ENCODE data around the gene BRAF. TPM values are rescaled to one million over a fixed set of nuclear protein-coding genes. Genes with fewer than 3 reads are reported as not detected.
"Not testable (repeated sequence)": the region's sequence is repeated elsewhere in the genome, so short reads cannot be mapped to it uniquely, and the experiment has no call there.

BRAF gene
- total RNA-seq, 1 donor from 2014 or later: 34.7 TPM

DNA sequence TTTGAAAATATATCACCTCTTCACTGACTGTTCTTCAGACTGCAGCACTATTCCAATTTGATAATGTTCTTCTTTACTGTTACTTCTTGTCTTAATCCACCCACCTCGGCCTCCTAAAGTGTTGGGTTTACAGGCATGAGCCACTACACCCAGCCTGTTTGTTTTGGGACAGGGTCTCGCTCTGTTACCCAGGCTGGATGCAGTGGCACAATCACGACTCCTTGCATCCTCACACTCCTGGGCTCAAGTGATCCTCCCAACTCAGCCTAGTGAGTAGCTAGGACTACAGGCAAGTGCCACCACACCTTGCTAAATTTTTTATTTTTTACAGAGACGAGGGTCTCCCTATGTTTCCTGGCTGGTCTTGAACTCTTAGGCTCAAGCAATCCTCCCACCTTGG lies 150.4 kb downstream of the BRAF start:
- no peak for DNase-seq (ENCODE audit: low spot score)

DNA sequence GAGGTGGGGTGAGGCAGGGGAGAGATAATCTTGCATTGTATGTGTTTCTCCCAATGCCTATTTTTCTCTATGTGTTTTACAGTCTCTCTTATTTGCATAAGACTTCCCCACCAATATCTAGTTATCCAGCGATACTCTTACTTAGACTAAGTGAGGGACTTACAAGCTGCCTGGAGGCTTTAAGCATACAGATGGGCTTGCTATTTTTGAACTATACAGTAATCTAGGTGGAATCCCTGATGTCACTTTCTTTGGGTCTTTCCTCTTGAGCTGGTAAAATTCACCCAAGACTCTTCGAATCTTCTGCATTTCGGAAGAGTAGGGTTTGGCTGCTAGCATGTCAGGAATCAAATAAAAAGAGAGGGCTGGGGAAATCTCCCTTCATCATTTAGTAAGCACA lies 151.6 kb downstream of the BRAF start:
- no peak for DNase-seq (ENCODE audit: low spot score)

DNA sequence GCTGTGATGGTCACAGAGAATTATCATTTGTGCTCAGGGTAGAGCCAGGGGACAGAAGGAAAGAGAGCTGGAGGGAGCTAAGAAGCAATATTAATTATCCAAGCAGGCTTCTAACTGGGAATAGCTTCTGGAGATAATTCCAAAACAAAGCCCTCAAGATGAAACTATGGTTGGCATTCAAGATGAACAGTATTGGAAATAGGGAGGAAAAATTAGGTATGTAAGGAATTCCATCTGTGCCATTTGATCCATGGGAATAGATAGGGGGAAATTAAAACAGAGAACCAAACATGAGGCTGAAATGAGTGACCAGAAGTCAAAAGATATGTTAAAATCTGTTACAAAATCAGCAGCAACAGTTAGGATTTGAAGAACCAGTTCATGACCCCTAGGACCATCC lies 152.9 kb downstream of the BRAF start:
- DNase-seq (ENCODE audit: low spot score): no peak

DNA sequence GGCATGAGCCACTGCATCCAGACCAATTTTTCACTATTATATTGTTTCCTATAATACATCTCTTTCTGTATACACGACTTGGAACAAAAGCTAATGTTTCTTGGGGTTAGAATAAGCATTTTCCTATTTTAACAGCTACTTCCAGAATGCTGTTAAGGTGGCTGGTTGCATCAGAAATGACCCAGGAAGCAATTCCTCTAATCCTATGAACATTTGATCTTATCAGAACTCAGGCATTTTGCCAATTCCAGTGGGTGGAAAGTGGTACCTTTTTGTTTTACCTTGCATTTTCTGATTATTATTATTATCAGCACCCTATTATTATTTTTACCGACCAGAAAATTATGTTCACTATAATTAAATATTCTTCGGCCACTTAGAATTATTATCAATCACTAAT lies 154.9 kb downstream of the BRAF start:
- DNase-seq (ENCODE audit: low spot score): no peak

DNA sequence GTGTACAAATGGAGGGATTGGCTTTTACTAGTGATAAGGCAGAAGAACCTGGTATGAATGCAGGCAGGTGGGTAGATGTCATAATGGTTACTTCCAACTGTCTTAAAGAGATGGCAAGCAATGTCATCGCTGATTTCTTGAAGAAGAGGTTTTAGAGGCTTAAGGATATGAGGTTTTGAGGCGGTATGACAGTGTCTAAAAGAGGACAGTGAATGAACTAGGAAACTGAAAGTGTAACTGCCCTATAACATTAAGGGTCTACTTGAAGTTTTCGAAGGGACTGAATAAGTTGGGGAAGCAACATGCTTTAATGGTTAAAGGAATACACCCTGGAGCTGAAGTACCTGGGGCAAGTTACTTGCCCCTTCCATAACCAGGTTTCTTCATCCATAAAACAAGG lies 157.3 kb downstream of the BRAF start:
- DNase-seq (ENCODE audit: low spot score): no peak

DNA sequence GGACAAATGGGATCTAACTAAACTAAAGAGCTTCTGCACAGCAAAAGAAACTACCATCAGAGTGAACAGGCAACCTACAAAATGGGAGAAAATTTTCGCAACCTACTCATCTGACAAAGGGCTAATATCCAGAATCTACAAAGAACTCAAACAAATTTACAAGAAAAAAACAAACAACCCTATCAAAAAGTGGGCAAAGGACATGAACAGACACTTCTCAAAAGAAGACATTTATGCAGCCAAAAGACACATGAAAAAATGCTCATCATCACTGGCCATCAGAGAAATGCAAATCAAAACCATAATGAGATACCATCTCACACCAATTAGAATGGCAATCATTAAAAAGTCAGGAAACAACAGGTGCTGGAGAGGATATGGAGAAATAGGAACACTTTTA lies 159.3 kb downstream of the BRAF start:
- not testable (repeated sequence) for DNase-seq (ENCODE audit: low spot score)

DNA sequence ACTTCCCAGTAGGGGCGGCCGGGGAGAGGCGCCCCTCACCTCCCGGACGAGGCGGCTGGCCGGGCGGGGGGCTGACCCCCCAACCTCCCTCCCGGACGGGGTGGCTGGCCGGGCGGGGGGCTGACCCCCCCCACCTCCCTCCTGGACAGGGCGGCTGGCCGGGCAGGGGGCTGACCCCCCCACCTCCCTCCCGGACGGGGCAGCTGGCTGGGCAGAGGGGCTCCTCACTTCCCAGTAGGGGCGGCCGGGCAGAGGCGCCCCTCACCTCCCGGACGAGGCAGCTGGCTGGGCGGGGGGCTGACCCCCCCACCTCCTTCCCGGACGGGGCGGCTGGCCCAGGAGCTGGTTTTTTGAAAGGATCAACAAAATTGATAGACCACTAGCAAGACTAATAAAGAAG lies 161.6 kb downstream of the BRAF start:
- not testable (repeated sequence) for DNase-seq (ENCODE audit: low spot score)

DNA sequence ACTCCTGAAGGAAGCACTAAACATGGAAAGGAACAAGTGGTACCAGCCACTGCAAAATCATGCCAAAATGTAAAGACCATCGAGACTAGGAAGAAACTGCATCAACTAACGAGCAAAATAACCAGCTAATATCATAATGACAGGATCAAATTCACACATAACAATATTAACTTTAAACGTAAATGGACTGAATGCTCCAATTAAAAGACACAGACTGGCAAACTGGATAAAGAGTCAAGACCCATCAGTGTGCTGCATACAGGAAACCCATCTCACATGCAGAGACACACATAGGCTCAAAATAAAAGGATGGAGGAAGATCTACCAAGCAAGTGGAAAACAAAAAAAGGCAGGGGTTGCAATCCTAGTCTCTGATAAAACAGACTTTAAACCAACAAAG lies 163.4 kb downstream of the BRAF start:
- not testable (repeated sequence) for DNase-seq (ENCODE audit: low spot score)

DNA sequence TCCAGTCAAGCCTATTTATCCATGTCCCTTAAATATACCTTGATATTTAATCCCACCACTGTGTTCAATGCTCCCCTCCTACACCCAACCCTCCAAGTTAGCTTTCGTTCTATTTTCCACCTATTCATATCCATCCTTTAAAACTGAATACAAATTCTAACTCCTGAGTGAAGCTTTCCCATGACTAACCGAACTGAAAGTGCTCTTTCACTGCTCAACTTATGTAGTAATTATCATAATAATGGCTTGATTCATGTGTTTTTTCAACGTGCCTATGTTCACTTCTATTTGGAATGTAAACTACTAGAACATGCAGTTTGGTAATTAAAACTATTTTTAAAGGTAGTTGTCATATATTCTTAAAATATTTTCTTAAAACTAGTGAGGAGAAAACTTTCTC lies 170.2 kb downstream of the BRAF start:
- DNase-seq (ENCODE audit: low spot score): no peak

DNA sequence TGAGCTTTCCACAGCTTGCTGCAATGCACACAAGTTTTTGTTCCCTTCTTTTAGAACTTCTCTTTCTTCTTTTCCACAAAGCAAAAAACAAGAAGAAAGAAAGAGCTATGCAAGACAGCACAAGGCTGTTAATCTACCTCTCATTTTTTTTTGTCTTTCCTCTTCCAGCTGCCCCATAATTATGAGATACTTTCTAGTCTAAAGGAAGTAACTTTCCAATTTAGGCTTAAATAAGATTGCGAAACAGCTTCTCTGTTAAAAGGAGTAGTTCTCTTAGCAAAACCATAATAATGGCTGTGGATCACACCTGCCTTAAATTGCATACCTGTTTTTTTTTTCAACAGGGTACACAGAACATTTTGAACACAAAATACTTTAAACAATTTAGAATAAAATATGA lies 172.2 kb downstream of the BRAF start:
- DNase-seq (ENCODE audit: low spot score): no peak

DNA sequence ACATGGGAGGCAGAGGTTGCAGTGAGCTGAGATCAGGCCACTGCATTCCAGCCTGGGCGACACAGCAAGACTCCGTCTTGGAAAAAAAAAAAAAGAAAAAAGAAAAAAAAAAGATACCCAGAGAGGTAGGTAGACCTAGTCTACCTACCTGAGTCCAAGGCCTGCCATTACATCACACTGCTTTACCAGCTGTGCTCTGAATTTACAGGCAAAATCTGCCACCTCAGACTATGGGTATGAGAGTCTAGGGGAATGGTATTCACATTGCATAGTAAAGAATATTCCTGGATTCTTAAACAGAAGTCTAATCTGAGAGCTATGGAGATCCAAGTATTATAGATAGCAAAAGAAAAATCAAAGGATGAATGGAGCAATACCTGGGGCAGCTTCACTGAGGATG lies 178.0 kb downstream of the BRAF start:
- DNase-seq (ENCODE audit: low spot score): no peak

DNA sequence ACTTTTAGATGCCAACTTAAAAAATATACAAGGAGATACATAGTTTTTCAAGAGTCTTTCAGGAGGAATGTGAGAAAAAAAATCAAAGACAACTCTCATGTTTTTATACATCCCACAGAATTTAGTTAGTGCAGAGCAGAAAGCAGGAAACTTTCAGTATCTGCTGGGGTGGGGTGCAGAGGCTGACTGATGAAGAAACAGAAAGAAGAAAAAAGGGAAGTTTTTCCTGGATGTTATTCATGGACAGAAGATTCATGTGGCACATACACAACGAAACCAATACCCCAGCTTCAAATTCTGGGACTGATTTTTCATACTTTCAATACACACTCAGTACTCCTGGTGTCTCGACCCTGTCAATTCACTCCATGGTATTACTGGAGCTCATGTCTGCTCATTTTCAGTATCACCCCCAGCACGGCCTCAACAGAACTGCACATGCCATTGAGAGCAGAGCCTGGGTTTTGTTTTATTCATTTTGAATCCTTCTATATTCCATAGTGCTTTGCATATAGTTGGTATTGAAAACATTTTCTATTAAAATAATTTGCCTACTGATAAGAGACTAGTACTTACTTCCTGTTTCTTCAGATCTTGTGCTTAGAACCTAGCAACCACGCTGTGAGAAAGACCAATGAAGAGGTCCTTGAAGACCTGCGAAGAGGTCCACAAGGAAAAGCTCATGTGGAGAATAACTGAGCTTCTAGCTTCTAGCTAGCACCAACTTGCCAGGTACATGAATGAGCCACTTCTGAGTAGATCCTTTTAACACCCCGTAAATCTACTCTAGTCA lies 179.3 kb downstream of the BRAF start:
- no peak for DNase-seq (ENCODE audit: low spot score)

DNA sequence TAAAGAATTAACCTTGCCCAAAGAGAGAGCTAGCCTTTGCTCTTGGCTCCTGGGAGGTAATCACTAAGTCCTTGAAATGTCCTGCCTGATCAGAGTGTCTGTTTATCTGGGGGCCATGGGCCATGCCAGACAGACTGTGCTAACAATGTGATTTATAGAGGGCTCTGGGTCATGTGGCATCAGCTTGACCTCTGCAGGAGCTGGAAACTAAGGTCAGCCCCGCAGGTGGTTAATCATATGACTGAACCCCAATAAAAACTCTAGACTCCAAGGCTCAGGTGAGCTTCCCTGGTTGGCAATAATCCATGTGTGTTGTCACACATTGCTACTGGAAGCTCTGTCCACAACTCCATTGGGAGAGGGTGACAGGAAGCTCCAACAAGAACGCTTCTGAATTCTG lies 180.7 kb downstream of the BRAF start:
- DNase-seq (ENCODE audit: low spot score): no peak

DNA sequence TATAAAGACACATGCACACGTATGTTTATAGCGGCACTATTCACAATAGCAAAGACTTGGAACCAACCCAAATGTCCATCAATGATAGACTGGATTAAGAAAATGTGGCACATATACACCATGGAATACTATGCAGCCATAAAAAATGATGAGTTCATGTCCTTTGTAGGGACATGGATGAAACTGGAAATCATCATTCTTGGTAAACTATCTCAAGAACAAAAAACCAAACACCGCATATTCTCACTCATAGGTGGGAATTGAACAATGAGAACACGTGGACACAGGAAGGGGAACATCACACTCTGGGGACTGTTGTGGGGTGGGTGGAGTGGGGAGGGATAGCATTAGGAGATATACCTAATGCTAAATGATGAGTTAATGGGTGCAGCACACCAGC lies 181.5 kb downstream of the BRAF start:
- DNase-seq (ENCODE audit: low spot score): not testable (repeated sequence)

DNA sequence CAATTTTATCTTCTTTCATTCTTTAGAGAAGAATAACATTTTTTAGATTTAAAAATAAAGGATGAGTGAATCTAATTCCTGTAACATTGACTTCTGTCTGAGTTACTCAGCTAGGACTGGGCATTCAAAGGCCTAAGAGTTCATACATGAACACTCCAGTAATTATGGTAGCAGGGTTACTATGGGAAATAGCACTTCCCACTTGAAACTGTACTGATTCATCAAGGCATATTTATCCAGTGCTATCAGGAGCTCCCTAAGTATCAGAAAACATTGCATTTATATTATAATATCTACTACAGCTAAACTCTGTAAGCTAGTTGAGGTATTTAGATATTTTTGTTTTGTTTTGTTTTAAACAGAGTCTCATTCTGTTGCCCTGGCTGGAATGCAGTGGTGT lies 186.4 kb downstream of the BRAF start:
- no peak for DNase-seq (ENCODE audit: low spot score)

DNA sequence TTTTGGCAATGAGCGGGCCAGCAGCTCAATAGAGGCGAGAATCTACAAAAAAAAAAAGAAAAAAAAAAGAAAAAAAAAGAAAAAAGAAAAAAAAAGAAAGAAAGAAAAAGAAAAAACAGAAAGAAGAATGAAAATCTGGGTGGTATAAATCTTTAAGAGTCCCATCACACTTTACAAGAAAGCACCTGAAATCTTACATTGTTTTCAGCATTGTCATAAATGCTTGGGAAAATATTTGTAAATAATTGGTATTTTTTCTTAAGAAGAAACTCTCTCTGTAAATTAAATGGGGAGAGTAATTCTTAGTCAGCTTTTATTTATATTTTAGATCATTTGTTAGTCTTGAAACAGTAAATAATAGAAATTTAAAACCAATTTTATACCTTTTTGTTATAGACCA lies 190.0 kb downstream of the BRAF start:
- no peak for DNase-seq (ENCODE audit: low spot score)

DNA sequence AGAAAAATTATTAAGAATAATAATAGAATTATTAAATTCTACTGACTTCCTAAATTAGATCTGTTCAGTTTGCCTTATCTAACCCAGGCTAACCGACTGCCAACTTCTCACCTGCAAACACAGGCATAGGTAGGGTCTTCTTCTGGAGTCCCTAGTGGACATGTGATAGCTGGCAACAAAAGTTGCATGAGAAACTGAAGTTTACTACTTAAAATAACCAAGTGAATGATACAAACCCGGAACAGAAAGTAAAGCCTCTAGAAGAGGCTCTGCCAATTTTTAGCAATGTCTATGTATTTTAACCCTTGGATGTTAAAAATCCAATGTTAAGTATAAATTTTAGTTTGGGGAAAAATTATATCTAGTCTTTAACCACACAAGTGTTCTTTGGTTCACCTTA lies 190.6 kb downstream of the BRAF start:
- DNase-seq (ENCODE audit: low spot score): no peak

DNA sequence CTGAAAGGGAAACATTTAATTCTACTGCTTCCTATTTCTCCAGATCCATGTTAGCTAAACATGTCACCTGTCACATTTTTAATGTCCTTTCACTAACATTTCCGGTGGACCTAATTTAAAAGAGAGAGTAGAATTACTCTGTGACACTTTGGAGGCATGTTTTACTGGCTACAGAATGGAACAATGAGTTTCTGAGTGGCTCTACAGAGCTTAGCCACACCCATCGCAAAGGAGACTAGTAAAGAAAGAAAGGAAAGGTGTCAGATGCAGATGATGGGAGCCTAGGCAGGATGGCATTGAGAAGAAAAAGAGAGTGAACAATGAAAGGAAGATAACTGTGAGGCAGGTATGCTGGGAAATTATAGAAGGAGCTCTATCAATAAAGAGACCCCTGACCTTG lies 192.3 kb downstream of the BRAF start:
- DNase-seq (ENCODE audit: low spot score): no peak

DNA sequence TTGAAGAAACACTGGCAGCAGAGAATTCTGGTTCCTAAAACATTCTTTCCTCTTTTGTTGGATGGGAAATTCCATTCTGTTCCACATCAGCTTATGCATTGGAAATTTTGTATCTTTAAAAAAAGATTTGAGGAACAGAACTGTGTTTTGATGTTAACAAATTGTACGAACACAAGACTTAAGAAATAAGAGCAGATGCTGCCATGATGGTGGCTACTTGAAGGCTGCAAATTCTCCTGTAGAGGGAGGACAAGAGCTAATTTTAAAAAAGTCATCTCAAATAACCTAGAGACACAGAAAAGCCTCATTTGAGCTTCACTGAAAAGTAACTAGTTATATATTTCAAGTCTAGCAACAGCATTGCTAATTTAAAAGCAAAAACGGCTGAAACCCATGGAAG lies 198.4 kb downstream of the BRAF start:
- DNase-seq (ENCODE audit: low spot score): no peak

DNA sequence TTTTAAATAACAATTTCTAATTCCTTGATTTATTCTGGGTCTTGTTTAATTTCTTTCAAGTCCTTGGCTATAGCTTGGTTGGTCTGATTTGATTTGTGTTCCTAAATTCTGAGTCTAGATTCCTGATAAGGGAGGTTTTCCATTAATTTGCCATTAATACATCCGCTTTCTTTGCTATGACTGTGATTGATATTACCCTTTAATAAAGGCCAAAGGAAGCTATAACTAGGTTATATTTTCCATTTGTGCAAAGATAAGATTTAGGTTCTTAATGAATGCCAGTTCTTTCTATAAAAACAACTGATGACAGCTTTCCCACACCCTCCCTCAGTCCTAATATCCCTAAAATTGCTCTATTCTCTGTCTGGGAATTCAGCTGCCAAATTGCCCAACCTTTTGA lies 200.0 kb downstream of the BRAF start:
- DNase-seq (ENCODE audit: low spot score): no peak

DNA sequence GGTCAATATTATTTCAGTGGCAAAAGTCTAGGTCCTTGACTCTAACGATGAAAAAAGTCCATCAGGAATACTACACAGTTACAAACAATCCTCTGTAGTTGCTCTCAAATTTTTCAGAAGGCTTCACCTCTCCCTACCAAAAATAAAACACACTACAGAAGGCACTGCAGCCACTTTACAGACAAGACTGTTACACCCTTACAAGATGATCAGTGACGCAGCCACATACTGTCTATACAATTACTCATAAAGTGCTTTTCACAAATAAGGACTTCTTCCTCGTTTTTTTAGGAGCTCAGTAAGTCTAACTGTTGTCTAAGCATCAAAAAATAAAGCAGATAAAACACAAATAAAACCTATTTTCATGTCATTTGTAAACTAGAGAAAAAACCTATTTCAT lies 201.2 kb downstream of the BRAF start:
- DNase-seq (ENCODE audit: low spot score): no peak

DNA sequence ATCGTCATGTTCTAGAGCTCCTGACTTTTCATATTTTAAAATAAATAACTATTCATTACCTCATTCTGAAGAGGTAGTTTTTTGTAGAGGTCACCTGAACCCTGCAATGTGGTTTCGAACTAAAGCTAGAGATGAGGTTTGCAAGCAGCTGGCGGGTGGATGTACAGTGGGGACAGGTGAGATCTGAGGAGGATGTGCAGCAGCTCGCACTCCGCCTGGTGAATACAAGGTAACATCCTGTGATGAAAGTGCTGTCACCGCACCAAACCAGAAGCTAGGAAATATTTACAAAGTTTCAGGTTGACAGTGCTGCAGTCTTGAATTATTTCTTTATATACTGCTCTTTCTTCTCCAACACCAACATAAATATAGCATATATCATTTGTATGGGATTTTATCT lies 201.7 kb downstream of the BRAF start:
- DNase-seq (ENCODE audit: low spot score): no peak

DNA sequence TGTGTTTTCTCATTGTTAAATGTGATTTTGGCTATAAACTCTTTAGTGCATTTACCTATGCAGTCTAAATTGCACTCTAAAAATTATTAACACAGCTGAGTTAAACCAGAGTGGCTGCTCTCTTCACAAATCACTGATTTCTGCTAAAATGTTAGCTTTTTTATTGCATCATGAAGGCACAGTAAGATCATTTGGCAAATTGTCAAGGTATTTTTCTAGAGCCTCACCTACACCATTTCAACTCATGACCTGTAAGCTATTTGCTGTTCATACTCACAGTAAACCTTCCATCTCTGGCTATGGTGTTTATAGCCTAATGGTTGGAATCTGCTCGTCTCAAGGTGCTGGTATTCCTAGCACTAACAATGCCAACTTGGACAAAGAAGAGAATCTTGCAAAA lies 202.5 kb downstream of the BRAF start:
- no peak for DNase-seq (ENCODE audit: low spot score)

DNA sequence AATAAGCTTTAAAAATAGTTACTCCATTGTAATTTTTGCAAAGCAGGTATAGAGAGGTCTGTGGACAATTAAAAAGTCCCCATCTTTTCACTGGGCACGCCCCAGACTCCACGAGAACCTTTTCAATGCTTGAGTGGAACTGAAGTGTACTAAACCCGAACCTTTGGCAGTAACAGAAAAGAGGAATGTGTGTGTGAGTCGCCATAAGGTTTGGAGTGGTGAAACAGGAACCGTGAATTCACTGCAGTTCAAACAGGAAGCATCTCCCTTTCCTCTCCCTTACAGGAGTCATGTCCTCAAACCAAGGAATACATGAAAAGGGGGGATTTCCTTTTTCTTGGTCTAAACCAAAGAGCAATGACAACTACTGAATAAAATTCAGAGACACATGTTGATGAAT lies 205.0 kb downstream of the BRAF start:
- no peak for DNase-seq (ENCODE audit: low spot score)
